Activated naive CD8-positive, alpha-beta T cell treated with anti-CD3 and anti-CD28 coated beads, Interleukin-2, amount 50 U/mL, for 24 hours (primary cell): ENCODE measurements around the gene TXNRD1.
"Not testable (repeated sequence)": the region's sequence is repeated elsewhere in the genome, so short reads cannot be mapped to it uniquely, and the experiment has no call there.

Source experiments
- ATAC-seq: fragments of 150-1000 bp; cut with Tn5 transposase; one replicate; pipeline ENCODE4 v1.10.0; 2021
- DNase-seq: peaks from one replicate; pipeline ENCODE4 v3.0.0; 2021
- H3K27ac Mint-ChIP-seq: one replicate; pipeline ENCODE4 v1.8.0; 2021; ENCODE audit warnings: mild to moderate bottlenecking, mixed read lengths
- H3K27me3 Mint-ChIP-seq: one replicate; pipeline ENCODE4 v1.8.0; 2021; ENCODE audit warnings: mixed read lengths
- H3K36me3 Mint-ChIP-seq: one replicate; pipeline ENCODE4 v1.8.0; 2021; ENCODE audit warnings: low read depth, mixed read lengths
- H3K4me1 Mint-ChIP-seq: one replicate; pipeline ENCODE4 v1.8.0; 2021; ENCODE audit warnings: mixed read lengths
- H3K4me3 Mint-ChIP-seq: one replicate; pipeline ENCODE4 v1.8.0; 2021; ENCODE audit warnings: mild to moderate bottlenecking, moderate library complexity, mixed read lengths
- H3K9me3 Mint-ChIP-seq: one replicate; pipeline ENCODE4 v1.8.0; 2021; ENCODE audit warnings: mixed read lengths

Gene TXNRD1

GRCh38 chr12:104216521-104216924 lies 944 bp downstream of the TXNRD1 start:
- Mint-ChIP-seq H3K9me3 (peaks cover 6% of the 10 kb centered on the region), H3K27me3 (peaks cover 3% of the 10 kb centered on the region), H3K4me1 (peaks cover 39% of the 10 kb centered on the region), H3K27ac (peak overlapping the region; percentile 88), H3K36me3 (no peaks in the 10 kb centered on the region), H3K4me3 (peak overlapping the region; percentile 80)
- DNase-seq (no peak), ATAC-seq (no peak)

GRCh38 chr12:104218506-104218905 lies 2.9 kb downstream of the TXNRD1 start:
- Mint-ChIP-seq H3K27me3 (peaks cover 14% of the 10 kb centered on the region), H3K4me1 (peaks cover 42% of the 10 kb centered on the region), H3K27ac (peak overlapping the region; percentile 22)
- H3K36me3 Mint-ChIP-seq, DNase-seq, ATAC-seq, H3K9me3 Mint-ChIP-seq, H3K4me3 Mint-ChIP-seq: not testable (repeated sequence)

GRCh38 chr12:104218935-104219334 lies 3.4 kb downstream of the TXNRD1 start:
- Mint-ChIP-seq H3K36me3 (no peaks in the 10 kb centered on the region), H3K27ac (peak overlapping the region; percentile 90), H3K9me3 (peaks cover 6% of the 10 kb centered on the region), H3K4me3 (peak overlapping the region; percentile 41), H3K4me1 (peaks cover 43% of the 10 kb centered on the region), H3K27me3 (peaks cover 15% of the 10 kb centered on the region)
- peak; percentile 21 for ATAC-seq
- no peak for DNase-seq

GRCh38 chr12:104219361-104219892 lies 3.8 kb downstream of the TXNRD1 start:
- H3K4me1 Mint-ChIP-seq = peaks cover 44% of the 10 kb centered on the region
- peaks cover 6% of the 10 kb centered on the region for H3K9me3 Mint-ChIP-seq
- H3K36me3 Mint-ChIP-seq = no peaks in the 10 kb centered on the region
- ATAC-seq (peak; percentile 15), DNase-seq (no peak)
- peaks cover 18% of the 10 kb centered on the region for H3K27me3 Mint-ChIP-seq
- H3K4me3 Mint-ChIP-seq = peak overlapping the region; percentile 41
- peak overlapping the region; percentile 90 for H3K27ac Mint-ChIP-seq

- Mint-ChIP-seq H3K27me3 (peaks cover 21% of the 10 kb centered on the region), H3K36me3 (no peaks in the 10 kb centered on the region), H3K9me3 (peaks cover 6% of the 10 kb centered on the region), H3K4me1 (peaks cover 44% of the 10 kb centered on the region), H3K27ac (peak overlapping the region; percentile 90), H3K4me3 (peak overlapping the region; percentile 41)
- peak; percentile 84 for ATAC-seq
- DNase-seq = peak; percentile 59
Observed at GRCh38 chr12:104219908-104220404, 4.4 kb downstream of the TXNRD1 start.

GRCh38 chr12:104220931-104221330 lies 5.4 kb downstream of the TXNRD1 start:
- Mint-ChIP-seq H3K9me3 (peaks cover 6% of the 10 kb centered on the region), H3K36me3 (no peaks in the 10 kb centered on the region)

GRCh38 chr12:104222976-104223375 lies 7.4 kb downstream of the TXNRD1 start:
- ATAC-seq = no peak
- no peak overlapping the region for H3K27ac Mint-ChIP-seq
- H3K27me3 Mint-ChIP-seq = peaks cover 18% of the 10 kb centered on the region
- H3K4me1 Mint-ChIP-seq = peaks cover 33% of the 10 kb centered on the region
- DNase-seq = no peak
- no peaks in the 10 kb centered on the region for H3K9me3 Mint-ChIP-seq
- no peaks in the 10 kb centered on the region for H3K36me3 Mint-ChIP-seq
- H3K4me3 Mint-ChIP-seq = no peak overlapping the region

More at GRCh38 chr12:104220931-104221330, 5.4 kb downstream of the TXNRD1 start:
- H3K4me1 Mint-ChIP-seq = peaks cover 40% of the 10 kb centered on the region
- H3K4me3 Mint-ChIP-seq = no peak overlapping the region
- DNase-seq = peak; percentile 14
- ATAC-seq = no peak
- H3K27me3 Mint-ChIP-seq = peaks cover 21% of the 10 kb centered on the region
- H3K27ac Mint-ChIP-seq = peak overlapping the region; percentile 63

- Mint-ChIP-seq H3K4me3 (no peak overlapping the region), H3K4me1 (peaks cover 27% of the 10 kb centered on the region), H3K36me3 (no peaks in the 10 kb centered on the region), H3K27ac (no peak overlapping the region), H3K9me3 (no peaks in the 10 kb centered on the region), H3K27me3 (peaks cover 18% of the 10 kb centered on the region)
- no peak for DNase-seq
- no peak for ATAC-seq
Observed at GRCh38 chr12:104223712-104224111, 8.1 kb downstream of the TXNRD1 start.

- H3K9me3 Mint-ChIP-seq = peaks cover 9% of the 10 kb centered on the region
- H3K4me1 Mint-ChIP-seq = peaks cover 4% of the 10 kb centered on the region
- ATAC-seq = no peak
- H3K36me3 Mint-ChIP-seq = no peaks in the 10 kb centered on the region
- no peak overlapping the region for H3K27ac Mint-ChIP-seq
- H3K27me3 Mint-ChIP-seq = peaks cover 18% of the 10 kb centered on the region
- no peak for DNase-seq
- no peak overlapping the region for H3K4me3 Mint-ChIP-seq
Observed at GRCh38 chr12:104226672-104227071, 11.1 kb downstream of the TXNRD1 start.

GRCh38 chr12:104230304-104231095 lies 14.9 kb downstream of the TXNRD1 start:
- no peak for ATAC-seq
- H3K27ac Mint-ChIP-seq = no peak overlapping the region

GRCh38 chr12:104232609-104233280 lies 17.2 kb downstream of the TXNRD1 start:
- ATAC-seq (no peak), DNase-seq (no peak)
- Mint-ChIP-seq H3K4me1 (no peaks in the 10 kb centered on the region), H3K27ac (no peak overlapping the region), H3K36me3 (peaks cover 10% of the 10 kb centered on the region), H3K9me3 (peaks cover 36% of the 10 kb centered on the region), H3K27me3 (peaks cover 2% of the 10 kb centered on the region), H3K4me3 (no peak overlapping the region)

More at GRCh38 chr12:104230304-104231095, 14.9 kb downstream of the TXNRD1 start:
- Mint-ChIP-seq H3K4me3 (no peak overlapping the region), H3K36me3 (peaks cover 8% of the 10 kb centered on the region), H3K4me1 (no peaks in the 10 kb centered on the region), H3K9me3 (peaks cover 26% of the 10 kb centered on the region), H3K27me3 (peaks cover 2% of the 10 kb centered on the region)
- no peak for DNase-seq

GRCh38 chr12:104234926-104235499 lies 19.4 kb downstream of the TXNRD1 start:
- DNase-seq (no peak), ATAC-seq (no peak)
- Mint-ChIP-seq H3K9me3 (peaks cover 36% of the 10 kb centered on the region), H3K27ac (no peak overlapping the region), H3K36me3 (peaks cover 10% of the 10 kb centered on the region), H3K27me3 (peaks cover 2% of the 10 kb centered on the region), H3K4me3 (no peak overlapping the region), H3K4me1 (no peaks in the 10 kb centered on the region)

- Mint-ChIP-seq H3K9me3 (peaks cover 22% of the 10 kb centered on the region), H3K27me3 (no peaks in the 10 kb centered on the region), H3K4me3 (no peak overlapping the region), H3K27ac (no peak overlapping the region), H3K36me3 (peaks cover 7% of the 10 kb centered on the region), H3K4me1 (no peaks in the 10 kb centered on the region)
- ATAC-seq = no peak
- DNase-seq = no peak
Observed at GRCh38 chr12:104237930-104238329, 22.4 kb downstream of the TXNRD1 start.

GRCh38 chr12:104242546-104243206 lies 27.1 kb downstream of the TXNRD1 start:
- Mint-ChIP-seq H3K9me3 (no peaks in the 10 kb centered on the region), H3K36me3 (no peaks in the 10 kb centered on the region), H3K27me3 (peaks cover 3% of the 10 kb centered on the region), H3K4me3 (no peak overlapping the region), H3K27ac (no peak overlapping the region), H3K4me1 (no peaks in the 10 kb centered on the region)
- ATAC-seq (no peak), DNase-seq (no peak)
